LNCaP clone FGC (cell line): ENCODE results near the gene TBRG4.
A peak's percentile ranks its signal among the peaks of the same experiment; 100 is the strongest.
"Not testable (repeated sequence)": the region's sequence is repeated elsewhere in the genome, so short reads cannot be mapped to it uniquely, and the experiment has no call there.

ENCODE experiments used
- DNase-seq: peaks from one replicate; pipeline ENCODE4 v3.0.0-alpha.2; 2011; ENCODE audit warnings: low read depth
- H3K4me3 ChIP-seq: 2 replicates; pipeline ENCODE4 v1.5.1; 2011; ENCODE audit warnings: mild to moderate bottlenecking, low read depth, low read length, control low read depth
- TF ChIP-seq, protein P1 (sequence below): IDR thresholded peaks from 2 replicates; pipeline ENCODE4 v1.5.1; 2012; ENCODE audit warnings: mild to moderate bottlenecking; ENCODE audit not compliant: control insufficient read depth, insufficient read depth; ENCODE audit errors: extremely low read depth

The TBRG4 gene

DNA sequence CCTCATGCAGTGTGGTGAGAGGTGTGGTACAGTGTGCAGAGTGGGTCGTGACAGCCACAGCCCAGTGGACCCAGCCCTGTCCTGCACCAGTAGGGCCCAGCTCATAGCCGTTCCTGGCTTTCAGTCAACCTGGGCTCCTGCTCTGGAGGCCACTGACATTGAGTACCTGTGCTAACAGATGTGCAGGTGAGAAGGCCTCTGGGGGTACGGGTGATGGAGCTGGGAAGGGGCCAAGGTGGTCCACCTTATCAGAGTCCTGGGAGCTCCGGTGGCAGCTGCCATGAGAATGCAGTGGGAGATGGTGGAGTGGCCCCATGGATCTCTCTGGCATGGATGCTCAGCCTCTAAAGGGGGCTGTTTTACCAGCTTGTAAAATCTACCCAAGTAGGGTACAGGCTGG is 6.1 kb upstream of the TBRG4 start:
- no peak for DNase-seq
- TF ChIP-seq, protein P1, sequence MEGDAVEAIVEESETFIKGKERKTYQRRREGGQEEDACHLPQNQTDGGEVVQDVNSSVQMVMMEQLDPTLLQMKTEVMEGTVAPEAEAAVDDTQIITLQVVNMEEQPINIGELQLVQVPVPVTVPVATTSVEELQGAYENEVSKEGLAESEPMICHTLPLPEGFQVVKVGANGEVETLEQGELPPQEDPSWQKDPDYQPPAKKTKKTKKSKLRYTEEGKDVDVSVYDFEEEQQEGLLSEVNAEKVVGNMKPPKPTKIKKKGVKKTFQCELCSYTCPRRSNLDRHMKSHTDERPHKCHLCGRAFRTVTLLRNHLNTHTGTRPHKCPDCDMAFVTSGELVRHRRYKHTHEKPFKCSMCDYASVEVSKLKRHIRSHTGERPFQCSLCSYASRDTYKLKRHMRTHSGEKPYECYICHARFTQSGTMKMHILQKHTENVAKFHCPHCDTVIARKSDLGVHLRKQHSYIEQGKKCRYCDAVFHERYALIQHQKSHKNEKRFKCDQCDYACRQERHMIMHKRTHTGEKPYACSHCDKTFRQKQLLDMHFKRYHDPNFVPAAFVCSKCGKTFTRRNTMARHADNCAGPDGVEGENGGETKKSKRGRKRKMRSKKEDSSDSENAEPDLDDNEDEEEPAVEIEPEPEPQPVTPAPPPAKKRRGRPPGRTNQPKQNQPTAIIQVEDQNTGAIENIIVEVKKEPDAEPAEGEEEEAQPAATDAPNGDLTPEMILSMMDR = no peak
- no peak overlapping the region for H3K4me3 ChIP-seq

DNA sequence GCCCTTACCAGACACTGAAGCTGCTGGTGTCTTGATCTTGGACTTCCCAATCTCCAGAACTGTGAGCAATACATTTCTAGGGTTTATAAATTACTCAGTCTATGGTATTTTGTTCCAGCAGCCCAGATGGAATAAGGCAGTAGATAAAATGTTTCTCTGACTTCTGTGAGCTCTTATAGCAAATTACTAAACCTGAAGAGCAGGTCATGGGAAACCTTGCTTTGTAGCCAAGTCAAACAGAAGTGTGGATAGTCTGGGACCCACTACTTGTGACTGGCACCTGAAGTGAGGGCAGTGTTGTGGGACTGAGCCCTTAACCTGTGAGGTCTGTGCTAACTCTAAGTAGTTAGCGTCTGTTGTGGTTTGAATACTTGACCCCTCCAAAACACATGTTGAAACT is 4.6 kb upstream of the TBRG4 start:
- no peak for DNase-seq
- no peak overlapping the region for H3K4me3 ChIP-seq
- TF ChIP-seq, protein P1 = no peak

DNA sequence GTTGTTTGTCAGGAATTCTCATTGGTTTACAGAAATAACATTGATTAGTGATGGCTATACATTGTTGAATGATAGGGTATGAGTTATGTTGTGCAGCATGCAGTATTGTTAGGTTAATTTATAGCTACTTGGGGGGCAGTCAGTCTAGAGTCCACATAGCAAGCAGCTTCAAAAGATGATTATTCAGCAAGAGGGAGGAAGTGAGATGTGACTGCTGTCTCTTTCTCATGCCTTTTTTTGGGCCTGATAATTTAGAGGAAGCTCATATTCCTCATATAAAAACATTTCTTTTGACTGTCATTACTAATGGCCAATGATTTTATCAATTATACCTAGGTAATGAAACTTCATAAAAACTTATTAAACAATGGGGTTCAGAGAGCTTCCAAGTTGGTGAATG is 3.4 kb upstream of the TBRG4 start:
- no peak for DNase-seq
- no peak overlapping the region for H3K4me3 ChIP-seq
- TF ChIP-seq, protein P1 = no peak

DNA sequence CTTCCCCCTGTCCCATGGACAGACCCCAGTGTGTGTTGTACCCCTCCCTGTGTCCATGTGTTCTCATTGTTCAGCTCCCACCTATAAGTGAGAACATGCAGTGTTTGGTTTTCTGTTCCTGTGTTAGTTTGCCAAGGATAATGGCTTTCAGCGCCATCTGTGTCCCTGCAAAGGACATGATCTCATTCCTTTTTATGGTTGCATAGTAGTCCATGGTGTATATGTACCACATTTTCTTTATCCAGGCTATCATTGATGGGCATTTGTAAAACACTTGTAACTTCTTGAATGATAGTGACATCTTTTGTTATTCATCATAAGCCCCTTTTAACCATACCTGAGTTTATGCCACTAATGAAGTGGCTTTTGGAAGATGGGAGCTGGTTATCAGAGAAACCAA is 2.8 kb upstream of the TBRG4 start:
- H3K4me3 ChIP-seq, DNase-seq: not testable (repeated sequence)

DNA sequence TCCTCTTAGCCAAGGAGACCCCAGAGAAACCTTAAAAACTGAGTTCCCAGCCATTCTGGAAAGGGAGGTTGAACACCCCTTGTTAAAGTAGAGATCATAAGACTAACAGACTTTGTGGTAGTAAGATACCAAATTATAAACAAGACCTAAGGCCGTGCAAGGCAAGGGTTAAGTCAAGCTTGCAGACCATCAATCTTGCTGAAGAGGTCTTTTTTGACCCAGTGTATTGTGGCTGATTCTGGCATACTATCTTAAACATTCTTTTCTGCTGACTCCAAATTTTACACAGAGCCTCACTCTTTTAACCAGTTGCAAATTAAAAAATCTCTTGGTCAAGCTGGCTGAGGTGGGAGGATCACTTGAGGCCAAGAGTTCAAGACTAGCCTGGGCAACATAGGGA is 1.2 kb upstream of the TBRG4 start:
- no peak for DNase-seq
- H3K4me3 ChIP-seq = peak overlapping the region; percentile 83
- TF ChIP-seq, protein P1 = no peak

DNA sequence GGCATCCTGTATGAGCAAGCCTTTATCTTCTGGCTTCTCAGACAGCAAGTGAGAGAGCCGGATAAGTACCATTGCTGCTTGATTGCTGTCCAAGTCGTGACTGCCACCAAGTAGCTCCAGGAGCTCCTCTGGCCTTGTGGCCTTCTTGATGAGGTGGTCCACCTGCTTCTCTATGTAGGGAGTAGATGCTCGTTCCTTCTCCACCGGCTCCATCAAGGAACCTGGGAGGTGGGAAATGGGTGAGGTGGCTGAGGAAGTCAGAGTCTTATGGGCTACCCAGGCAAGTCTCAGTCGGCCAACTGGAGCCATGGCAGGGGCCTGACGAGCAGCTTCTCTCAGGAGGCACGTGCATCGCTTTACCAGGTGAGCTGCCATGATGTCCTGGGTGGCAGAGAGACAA is 2.6 kb downstream of the TBRG4 start:
- TF ChIP-seq, protein P1 = no peak
- no peak for DNase-seq
- H3K4me3 ChIP-seq = no peak overlapping the region

DNA sequence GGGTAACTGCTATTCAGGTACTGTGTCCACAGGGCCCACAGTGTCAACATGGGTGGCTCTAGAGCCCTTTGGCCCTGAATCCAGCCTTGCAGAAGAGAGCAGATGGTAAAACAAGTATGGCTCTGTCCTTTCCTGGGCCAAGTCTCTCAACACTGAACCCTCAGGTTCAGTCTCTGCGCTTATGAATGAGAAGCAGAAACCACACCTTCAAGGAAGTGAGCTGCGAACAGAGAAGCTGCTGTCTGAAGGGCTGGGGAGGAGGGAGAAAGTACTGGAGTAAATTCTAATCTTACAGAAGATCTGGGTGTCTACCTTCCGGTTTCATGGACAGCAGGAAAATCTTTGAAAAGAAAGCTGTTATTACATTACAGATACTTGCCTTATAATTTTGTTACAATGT is 4.1 kb downstream of the TBRG4 start:
- H3K4me3 ChIP-seq = no peak overlapping the region
- DNase-seq = no peak
- TF ChIP-seq, protein P1 = no peak

DNA sequence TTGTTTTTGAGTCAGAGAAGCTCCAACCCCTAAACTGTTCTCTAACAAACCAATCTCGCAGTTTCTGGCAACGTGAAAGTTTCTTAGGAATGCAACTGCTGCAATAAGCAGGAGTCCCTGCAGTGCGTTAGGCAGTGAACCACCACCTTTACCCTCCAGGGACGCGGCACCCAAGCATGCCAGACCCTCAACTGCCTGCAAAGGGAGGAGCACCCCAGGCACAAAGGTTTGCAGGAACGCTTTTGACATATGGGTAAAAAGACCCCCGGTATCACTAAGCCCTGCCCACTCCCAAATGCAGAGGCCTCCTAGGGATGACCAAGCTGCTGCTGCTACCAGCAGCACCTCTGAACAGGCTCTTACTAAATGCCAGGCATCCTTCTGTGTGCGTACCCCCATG is 4.7 kb downstream of the TBRG4 start:
- no peak for DNase-seq
- H3K4me3 ChIP-seq = no peak overlapping the region
- TF ChIP-seq, protein P1 = no peak
